A172 (cell line): Measurements from ENCODE around the gene PIAS2. TPM values are rescaled to one million over a fixed set of nuclear protein-coding genes. Genes with fewer than 3 reads are reported as not detected.
"Not testable (repeated sequence)": the region's sequence is repeated elsewhere in the genome, so short reads cannot be mapped to it uniquely, and the experiment has no call there.

Experiments used
- DNase-seq: peaks from one replicate; pipeline ENCODE4 v3.0.0-alpha.2; 2015; ENCODE audit warnings: low spot score
- total RNA-seq: library from RNA; depleted of rRNA; stranded (reverse); fragments of >200 nt; shearing (Covaris generic); gene quantifications from 2 replicates; pipeline ENCODE4 v1.2.3, GENCODE V29; 2014; rRNA removed

PIAS2 gene
- 17.5 and 18.8 TPM in 2 replicates for total RNA-seq

GRCh38 chr18:46917108-46917802, at the start of gene PIAS2, which contains the start of gene KATNAL2:
Gene PIAS2 (minus strand): TSS chr18:46917507. CDS start chr18:46917345, 162 bp downstream.
Gene KATNAL2 (plus strand): TSS chr18:46917602. CDS start chr18:46946873, 29,271 bp downstream.
- DNase-seq, result peak; percentile 18

- DNase-seq, result not testable (repeated sequence)
These were observed 49.0 kb upstream of the PIAS2 start for GRCh38 chr18:46966266-46966665.

GRCh38 chr18:46964579-46965293, 47.4 kb upstream of the PIAS2 start:
- not testable (repeated sequence) for DNase-seq

GRCh38 chr18:46963656-46964578, 46.6 kb upstream of the PIAS2 start:
- DNase-seq, result not testable (repeated sequence)

GRCh38 chr18:46958209-46958608, 40.9 kb upstream of the PIAS2 start:
- no peak for DNase-seq

- peak; percentile 40 for DNase-seq
These were observed 35.9 kb upstream of the PIAS2 start for GRCh38 chr18:46953195-46953594.

- DNase-seq, result no peak
These were observed 32.9 kb upstream of the PIAS2 start for GRCh38 chr18:46950064-46950656.

- DNase-seq, result no peak
These were observed 29.5 kb upstream of the PIAS2 start for GRCh38 chr18:46946656-46947282.

- no peak for DNase-seq
These were observed 25.3 kb upstream of the PIAS2 start for GRCh38 chr18:46942646-46943045.

- DNase-seq, result no peak
These were observed 22.8 kb upstream of the PIAS2 start for GRCh38 chr18:46939998-46940571.

GRCh38 chr18:46939337-46939963, 22.1 kb upstream of the PIAS2 start:
- DNase-seq, result peak; percentile 47

- DNase-seq, result no peak
These were observed 3.3 kb upstream of the PIAS2 start for GRCh38 chr18:46920653-46921052.

GRCh38 chr18:46920067-46920466, 2.8 kb upstream of the PIAS2 start:
- no peak for DNase-seq

- DNase-seq, result peak; percentile 21
These were observed 695 bp upstream of the PIAS2 start for GRCh38 chr18:46917803-46918600.

GRCh38 chr18:46916551-46917107, 678 bp downstream of the PIAS2 start:
- peak; percentile 6 for DNase-seq

GRCh38 chr18:46915800-46916550, 1.3 kb downstream of the PIAS2 start:
- DNase-seq, result no peak

- no peak for DNase-seq
These were observed 6.5 kb downstream of the PIAS2 start for GRCh38 chr18:46910856-46911255.

- DNase-seq, result no peak
These were observed 7.8 kb downstream of the PIAS2 start for GRCh38 chr18:46909497-46909896.
